Kidney glomerular epithelial cell (primary cell): Measurements from ENCODE around the gene ZNF408.

Source experiments
- DNase-seq: peaks from one replicate; lab custom pipeline; 2025; lab: John Stamatoyannopoulos, UW

The ZNF408 gene

DNA sequence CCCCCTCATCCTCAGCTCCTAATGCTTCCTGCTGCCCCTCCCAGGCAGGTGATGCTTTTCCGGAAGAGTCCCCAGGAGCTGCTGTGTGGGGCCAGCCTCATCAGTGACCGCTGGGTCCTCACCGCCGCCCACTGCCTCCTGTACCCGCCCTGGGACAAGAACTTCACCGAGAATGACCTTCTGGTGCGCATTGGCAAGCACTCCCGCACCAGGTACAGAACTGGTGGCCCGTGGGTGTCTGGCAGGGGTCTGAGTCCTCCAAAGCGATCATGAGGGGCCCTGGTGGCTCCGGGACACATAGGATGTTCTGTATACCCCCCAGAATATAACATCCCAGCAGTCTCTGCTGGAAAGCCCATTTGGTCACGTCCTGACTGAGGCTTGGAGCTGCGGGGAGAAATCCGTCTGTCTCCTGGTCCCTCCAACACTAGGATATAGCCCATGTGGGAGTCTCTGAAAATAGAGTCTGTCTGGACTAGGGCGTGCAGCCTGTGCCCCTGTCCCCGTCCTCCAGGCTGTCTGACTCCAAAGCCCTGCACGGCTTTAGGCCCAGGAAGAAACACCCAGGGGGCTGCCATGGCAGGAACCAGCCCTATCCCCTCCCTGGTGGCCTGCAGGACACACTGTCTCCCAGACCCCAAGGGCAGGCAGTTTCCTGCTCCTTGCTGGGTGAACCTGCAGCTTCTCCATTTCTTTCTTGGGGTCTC lies 27.3 kb downstream of the ZNF408 start:
- DNase-seq: no peak

DNA sequence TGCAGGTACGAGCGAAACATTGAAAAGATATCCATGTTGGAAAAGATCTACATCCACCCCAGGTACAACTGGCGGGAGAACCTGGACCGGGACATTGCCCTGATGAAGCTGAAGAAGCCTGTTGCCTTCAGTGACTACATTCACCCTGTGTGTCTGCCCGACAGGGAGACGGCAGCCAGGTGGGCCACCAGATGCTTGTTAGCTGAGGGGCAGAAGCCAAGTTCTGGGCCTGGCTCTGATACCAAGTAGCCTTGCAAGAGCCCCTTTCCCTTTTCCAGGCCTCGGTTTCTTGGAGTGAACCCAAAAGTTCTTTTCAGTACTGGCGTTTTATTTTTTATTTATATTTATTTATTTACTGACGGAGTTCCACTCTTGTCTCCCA lies 27.8 kb downstream of the ZNF408 start:
- DNase-seq: no peak

DNA sequence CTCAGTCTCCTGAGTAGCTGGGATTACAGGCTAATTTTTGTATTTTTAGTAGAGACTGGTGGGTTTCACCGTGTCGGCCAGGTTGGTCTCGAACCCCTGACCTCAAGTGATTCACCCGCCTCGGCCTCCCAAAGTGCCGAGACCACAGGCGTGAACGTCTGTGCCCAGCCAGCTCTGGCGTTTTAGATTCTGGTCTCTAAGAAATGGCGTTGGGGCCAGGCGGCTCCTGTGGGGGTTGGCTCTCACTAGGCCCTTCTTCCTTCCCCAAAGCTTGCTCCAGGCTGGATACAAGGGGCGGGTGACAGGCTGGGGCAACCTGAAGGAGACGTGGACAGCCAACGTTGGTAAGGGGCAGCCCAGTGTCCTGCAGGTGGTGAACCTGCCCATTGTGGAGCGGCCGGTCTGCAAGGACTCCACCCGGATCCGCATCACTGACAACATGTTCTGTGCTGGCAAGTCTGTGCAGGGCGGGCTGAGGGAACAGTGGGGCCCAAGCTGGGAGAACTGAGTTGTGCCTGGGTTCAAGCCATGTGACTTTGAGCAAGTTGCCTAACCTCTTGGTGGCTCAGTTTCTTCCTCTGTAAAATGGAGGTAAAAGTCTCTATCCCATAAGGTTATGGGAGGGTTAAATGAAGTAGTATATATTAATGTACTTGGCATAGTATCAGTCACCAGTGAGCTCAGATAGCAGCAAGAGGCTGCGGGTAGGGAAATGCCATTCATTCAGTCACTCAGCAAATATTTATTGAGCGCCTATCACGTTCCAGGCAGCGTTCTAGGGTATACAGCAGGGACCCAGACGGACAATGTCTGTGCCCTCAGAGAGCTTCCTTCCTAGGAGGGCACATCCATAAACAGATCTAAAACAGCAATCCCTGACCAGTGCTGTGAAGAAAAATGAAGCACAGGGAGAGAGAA lies 28.5 kb downstream of the ZNF408 start:
- no peak for DNase-seq

DNA sequence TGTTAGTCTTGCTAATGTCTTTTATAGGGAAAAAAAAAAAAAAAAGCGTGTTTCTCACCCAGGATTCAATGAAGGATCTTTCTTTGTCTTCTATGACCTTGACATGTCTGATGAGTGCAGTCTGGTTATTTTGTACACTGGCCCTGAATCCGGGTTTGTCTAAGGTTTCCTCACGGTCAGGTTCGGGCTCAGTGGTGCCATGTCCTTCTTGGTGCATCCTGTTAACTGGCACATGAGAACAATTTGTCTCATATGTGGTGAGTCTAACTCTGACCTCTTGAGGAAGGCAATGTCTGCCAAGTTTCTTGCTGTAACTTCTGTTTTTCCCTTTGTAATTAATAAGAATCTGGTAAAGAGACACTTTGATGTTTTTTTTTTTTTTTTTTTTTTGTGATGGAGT lies 30.7 kb downstream of the ZNF408 start:
- no peak for DNase-seq

DNA sequence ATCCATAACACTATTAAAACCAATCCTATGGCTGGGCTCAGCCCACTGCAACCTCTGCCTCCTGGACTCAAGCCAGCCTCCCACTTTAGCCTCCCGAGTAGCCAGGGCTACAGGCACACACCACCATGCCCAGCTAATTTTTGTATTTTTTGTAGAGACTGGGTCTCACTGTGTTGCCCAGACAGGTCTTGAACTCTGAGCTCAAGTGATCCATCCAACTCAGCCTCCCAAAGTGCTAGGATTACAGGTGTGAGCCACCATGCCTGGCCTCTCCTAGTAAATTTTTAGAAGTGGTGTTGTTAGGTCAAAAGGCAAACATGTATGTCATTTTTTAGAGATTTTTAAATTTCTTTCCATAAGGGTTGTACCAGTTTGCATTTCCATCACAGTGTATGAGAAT lies 32.4 kb downstream of the ZNF408 start:
- no peak for DNase-seq

DNA sequence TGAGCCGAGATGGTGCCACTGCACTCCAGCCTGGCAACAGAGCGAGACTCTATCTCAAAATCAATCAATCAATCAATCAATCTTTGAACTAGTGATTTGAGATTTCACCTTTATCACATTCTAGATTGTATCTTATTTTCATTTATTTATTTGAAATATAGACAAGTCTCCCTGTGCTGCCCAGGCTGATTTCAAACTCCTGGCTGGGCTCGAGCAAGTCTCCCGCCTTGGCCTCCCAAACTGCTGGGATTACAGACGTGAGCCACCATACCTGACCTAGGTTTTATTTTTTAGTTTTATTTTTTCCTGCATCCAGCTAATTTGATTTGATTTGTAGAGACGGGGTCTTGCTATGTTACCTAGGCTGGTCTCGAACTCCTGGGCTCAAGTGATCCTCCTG lies 35.3 kb downstream of the ZNF408 start:
- DNase-seq: no peak

DNA sequence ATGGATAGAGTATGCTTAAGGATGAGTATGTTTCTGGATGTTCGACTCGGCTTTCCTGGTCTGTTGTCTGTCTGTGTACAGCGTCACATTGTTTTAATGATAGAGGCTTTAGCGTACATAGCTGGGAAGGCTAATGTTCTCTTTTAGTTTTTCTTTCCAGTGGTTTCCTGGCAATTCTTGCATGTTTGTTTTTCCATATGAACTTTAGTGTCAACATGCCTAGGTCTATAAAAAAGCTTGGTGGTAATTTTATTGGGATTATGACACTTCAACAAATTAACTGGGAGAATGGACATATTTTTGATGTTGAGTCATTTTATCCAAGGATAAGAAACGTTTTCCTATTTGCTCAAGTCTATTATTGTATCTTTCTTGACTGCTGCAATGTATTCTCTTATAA lies 35.8 kb downstream of the ZNF408 start:
- DNase-seq: no peak

DNA sequence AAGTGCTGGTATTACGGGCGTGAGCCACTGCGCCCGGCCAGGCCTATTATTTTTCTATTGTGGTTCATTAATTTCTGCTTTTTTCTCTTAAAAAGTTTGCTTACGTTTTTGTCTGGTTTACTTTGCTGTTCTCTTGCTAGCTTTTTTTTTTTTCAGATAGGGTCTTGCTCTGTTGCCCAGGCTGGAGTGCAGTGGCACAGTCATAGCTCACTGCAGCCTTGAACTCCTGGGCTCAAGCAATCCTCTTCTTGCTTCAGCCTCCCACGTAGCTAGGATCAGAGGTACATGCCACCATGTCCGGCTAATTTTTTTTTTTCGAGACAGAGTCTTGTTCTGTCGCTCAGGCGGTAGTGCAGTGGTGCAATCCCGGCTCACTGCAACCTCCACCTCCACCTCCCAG lies 36.9 kb downstream of the ZNF408 start:
- no peak for DNase-seq

DNA sequence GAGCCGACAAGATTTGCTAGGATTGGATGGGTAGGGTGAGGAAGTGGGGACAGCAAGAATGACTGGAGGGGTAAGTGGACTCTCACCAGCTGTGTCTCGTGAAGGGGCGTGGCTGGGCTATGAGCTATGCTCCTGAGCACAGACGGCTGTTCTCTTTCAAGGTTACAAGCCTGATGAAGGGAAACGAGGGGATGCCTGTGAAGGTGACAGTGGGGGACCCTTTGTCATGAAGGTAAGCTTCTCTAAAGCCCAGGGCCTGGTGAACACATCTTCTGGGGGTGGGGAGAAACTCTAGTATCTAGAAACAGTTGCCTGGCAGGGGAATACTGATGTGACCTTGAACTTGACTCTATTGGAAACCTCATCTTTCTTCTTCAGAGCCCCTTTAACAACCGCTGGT lies 38.1 kb downstream of the ZNF408 start:
- no peak for DNase-seq

DNA sequence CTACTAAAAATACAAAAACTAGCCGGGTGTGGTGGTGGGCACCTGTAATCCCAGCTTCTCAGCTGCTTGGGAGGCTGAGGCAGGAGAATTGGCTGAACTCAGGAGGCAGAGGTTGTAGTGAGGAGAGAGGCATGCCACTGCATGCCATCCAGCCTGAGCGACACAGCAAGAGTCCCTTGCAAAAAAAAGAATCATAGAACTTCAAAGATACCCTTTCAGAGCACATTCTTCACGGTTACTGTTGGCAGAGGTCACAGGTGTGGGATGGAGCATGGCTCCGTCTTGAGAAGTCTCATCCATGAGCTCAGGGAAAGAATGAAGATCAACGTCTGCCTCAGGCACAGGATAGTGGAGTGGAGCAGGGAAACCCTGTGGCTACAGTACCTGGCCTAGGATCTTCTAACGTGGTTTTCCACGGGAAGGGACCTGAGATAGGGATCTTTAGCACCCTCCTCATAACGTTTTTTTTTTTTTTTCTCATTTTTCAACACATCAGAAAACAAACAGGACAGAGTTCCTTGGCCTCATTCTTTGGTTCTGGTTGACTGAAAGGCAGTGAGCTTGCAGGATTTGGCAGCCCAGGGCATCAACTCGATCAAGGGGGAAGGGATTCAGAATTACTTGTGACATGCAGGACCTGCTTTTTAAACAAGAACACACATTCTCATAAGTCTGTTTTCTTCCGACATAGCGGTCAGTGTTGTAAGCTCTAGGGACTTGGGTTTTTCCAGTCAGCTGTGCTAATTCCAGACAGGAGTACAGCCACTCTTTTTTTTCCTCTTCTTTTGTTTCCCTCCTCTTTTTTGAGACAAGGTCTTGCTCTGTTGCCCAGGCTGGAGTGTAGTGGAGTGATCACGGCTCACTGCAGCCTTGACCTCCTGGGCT lies 41.0 kb downstream of the ZNF408 start:
- no peak for DNase-seq

DNA sequence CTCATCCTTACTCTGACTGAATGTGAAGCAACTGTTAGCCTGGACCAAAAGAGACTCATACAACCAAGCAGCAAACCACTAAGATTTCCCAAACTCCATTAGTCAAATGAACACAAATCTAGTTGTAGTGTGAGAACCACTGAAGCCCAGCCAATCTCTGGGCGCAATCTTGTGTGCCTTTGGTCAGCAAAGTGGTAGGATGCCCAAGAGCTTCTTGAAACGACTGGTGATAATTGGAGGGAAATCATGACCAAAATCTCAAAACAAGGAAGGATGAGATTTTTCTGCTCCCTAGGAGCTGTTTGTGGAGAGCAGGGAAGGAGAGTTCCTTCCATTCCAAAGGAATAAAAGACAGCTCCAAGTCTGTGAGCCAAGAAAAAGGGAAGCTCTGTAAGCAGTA lies 42.2 kb downstream of the ZNF408 start:
- DNase-seq: no peak

DNA sequence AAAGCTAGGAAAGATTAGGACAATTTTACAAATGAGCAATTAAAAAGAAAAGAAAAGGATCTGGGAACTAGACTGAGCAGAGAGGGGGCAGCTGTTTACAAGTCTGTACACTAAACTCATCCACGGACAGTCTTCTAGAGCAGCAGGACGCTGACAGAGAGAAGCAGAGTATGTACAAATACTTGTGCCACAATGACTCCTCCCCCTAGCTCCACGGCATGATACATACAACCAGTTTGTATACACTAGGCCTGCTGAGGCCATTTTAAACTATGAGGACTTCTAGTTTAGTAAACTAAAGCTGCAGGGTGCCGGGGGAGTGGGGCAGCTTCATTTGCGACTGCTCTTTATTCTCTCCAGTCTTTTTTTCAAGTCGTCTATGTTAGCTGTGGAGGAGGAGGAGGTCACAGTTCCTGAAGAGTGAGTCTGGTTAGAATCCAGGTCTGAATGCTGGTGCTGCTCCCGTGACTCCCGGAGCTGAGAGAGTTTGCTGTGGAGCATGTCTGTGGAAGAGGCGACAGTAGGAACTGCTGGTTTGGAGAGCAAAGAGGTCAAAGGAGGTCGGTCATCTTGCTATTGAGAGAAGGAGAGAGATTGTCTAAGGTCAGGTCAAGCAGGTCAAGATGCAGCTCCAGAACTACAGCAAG lies 43.0 kb downstream of the ZNF408 start:
- no peak for DNase-seq

DNA sequence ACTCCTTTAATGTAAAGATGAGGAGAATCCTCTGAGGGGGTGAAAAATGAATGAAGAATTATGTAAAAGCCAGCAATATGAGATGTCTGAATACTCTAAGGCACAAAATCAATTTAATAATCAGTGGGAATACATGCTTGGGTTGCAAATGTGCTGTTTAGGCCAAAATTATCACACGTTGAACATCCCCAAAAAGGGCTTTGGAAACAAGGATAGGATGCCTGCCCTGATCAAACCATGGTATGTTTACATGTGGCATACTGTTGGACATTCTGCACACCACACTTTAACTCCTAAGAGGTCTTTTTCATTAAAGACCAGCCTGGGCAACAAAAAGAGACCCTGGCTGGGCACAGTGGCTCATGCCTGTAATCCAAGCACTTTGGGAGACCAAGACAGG lies 44.5 kb downstream of the ZNF408 start:
- DNase-seq: no peak

DNA sequence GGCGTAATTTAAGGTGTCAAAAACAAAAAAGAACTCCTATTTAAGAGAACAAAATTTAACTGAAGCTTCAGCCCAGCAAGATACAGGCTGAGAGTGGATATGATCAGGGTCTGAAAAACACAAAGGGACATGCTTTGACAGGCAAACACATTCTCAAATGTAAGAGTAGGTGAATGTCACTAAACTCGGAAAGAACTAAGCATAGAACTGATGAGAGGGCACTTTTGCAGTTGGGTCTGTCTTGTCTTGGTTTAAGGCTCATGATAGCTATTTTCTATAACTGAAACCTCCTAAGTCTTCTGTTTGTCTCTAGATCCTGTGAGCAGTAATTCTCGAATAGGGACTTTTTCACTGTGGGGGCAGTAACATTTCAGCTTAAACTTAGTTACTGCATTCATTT lies 45.2 kb downstream of the ZNF408 start:
- no peak for DNase-seq

DNA sequence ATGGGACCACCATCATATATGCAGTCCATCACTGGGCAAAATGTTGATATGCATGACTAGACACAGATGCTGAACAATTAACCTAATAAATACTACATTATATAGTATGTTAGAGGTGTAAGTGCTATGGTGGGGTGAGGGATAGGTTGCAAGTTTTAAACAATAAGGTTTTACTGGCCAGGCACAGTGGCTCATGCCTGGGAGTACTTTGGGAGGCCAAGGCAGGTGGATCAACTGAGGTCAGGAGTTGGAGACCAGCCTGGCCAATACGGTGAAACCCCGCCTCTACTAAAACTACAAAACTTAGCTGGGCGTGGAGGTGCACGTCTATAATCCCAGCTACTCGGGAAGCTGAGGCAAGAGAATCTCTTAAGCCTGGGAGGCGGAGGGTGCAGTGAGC lies 46.3 kb downstream of the ZNF408 start:
- DNase-seq: no peak
